ENCODE data around the gene CACNG5.

The CACNG5 gene

DNA sequence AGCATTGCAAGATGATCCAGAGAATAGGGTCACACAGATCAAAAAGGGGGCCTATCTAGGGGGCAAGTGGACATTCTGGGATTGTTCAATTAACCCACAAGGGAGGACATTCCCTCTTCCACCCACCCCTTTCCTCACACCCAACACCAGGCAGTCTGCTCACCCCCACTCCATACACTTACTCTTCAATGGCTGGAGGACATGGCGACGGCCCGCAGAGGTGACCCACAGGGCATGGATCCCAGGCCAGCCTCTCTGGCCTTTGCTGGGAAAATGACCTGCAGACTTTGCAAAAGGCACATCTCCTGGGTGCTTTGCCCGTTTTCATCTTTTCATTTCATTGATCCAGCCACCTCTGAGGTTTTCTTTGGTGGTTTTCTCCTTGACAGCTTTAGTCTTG is 1.7 kb upstream of the CACNG5 start:
- CTCF ChIA-PET = no interaction called here
- peaks cover 0 to 6% (median 4%) of the 10 kb centered on the region in 4 experiments for H3K4me1 ChIP-seq (ENCODE audit: control extremely low read depth in 1 of 4, control insufficient read depth in 4 of 4, insufficient read depth in 4 of 4, low read length in 3 of 4)

GRCh38 chr17:66834426-66834918 is 445 bp upstream of the CACNG5 start:
- H3K4me1 ChIP-seq (ENCODE audit: control extremely low read depth in 1 of 4, control insufficient read depth in 4 of 4, insufficient read depth in 4 of 4, low read length in 3 of 4) = peaks cover 0 to 5% (median 4%) of the 10 kb centered on the region in 4 experiments
- H3K4me3 ChIP-seq (ENCODE audit: control insufficient read depth in 1 of 7, extremely low read depth in 1 of 7, insufficient read depth in 4 of 7, low read depth in 2 of 7, low read length in 6 of 7) = no peak overlapping the region
- CTCF ChIA-PET = no interaction called here
- no peak for DNase-seq
- no peak overlapping the region for H3K27ac ChIP-seq (ENCODE audit: insufficient read depth in 1 of 2, low read depth in 1 of 2, low read length in 2 of 2, poor library complexity in 1 of 2, severe bottlenecking in 2 of 2)
- 33% methylated on average over 3 of the region's 7 CpGs for WGBS (ENCODE audit: insufficient coverage)
- H3K36me3 ChIP-seq (ENCODE audit: control insufficient read depth in 4 of 4, insufficient read depth in 4 of 4, low read length in 3 of 4) = no peaks in the 10 kb centered on the region
- POLR2A ChIA-PET = no interaction called here
- H3K9me3 ChIP-seq (ENCODE audit: control extremely low read depth in 1 of 5, control insufficient read depth in 4 of 5, insufficient read depth in 2 of 5, low read depth in 1 of 5, low read length in 4 of 5) = peaks cover 0 to 2% (median 0%) of the 10 kb centered on the region in 5 experiments
- H3K27me3 ChIP-seq (replicated peaks in 2 of 5; ENCODE audit: control insufficient read depth in 4 of 5, insufficient read depth in 5 of 5, low read length in 4 of 5) = peaks cover 0 to 91% (median 46%) of the 10 kb centered on the region in 5 experiments

More for the DNA sequence above, 1.7 kb upstream of the CACNG5 start:
- 93% methylated on average over 4 of the region's 4 CpGs for WGBS (ENCODE audit: insufficient coverage)
- H3K9me3 ChIP-seq (ENCODE audit: control extremely low read depth in 1 of 5, control insufficient read depth in 4 of 5, insufficient read depth in 2 of 5, low read depth in 1 of 5, low read length in 4 of 5) = peaks cover 0 to 2% (median 0%) of the 10 kb centered on the region in 5 experiments
- H3K27ac ChIP-seq (ENCODE audit: insufficient read depth in 1 of 2, low read depth in 1 of 2, low read length in 2 of 2, poor library complexity in 1 of 2, severe bottlenecking in 2 of 2) = no peak overlapping the region
- H3K4me3 ChIP-seq (ENCODE audit: control insufficient read depth in 1 of 7, extremely low read depth in 1 of 7, insufficient read depth in 4 of 7, low read depth in 2 of 7, low read length in 6 of 7) = no peak overlapping the region
- peaks cover 0 to 92% (median 46%) of the 10 kb centered on the region in 5 experiments for H3K27me3 ChIP-seq (replicated peaks in 2 of 5; ENCODE audit: control insufficient read depth in 4 of 5, insufficient read depth in 5 of 5, low read length in 4 of 5)
- POLR2A ChIA-PET = no interaction called here
- H3K36me3 ChIP-seq (ENCODE audit: control insufficient read depth in 4 of 4, insufficient read depth in 4 of 4, low read length in 3 of 4) = no peaks in the 10 kb centered on the region
- DNase-seq = no peak

DNA sequence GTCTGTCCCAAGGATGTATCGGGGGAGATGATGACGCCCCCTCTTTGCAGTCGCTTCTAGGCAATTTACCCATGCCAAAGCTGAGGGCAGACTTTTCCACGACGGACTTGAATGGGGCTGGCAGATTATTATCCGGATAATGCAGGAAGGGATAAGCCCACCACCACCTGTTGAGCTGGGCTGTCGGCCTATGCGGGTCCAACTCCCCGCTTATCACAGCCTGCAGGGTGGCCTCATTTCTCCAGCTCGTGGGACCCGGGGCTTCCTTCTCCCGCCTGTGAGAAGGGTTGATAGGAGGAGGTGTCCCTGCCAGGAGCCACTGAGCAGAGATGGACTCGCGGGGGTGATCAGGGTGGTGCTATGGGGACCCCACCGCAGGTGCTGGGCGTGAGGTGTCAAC is 559 bp downstream of the CACNG5 start:
- Histone ChIP-seq H3K27ac (ENCODE audit: insufficient read depth in 1 of 2, low read depth in 1 of 2, low read length in 2 of 2, poor library complexity in 1 of 2, severe bottlenecking in 2 of 2) (no peak overlapping the region), H3K9me3 (ENCODE audit: control extremely low read depth in 1 of 5, control insufficient read depth in 4 of 5, insufficient read depth in 2 of 5, low read depth in 1 of 5, low read length in 4 of 5) (no peaks in the 10 kb centered on the region), H3K4me3 (ENCODE audit: control insufficient read depth in 1 of 7, extremely low read depth in 1 of 7, insufficient read depth in 4 of 7, low read depth in 2 of 7, low read length in 6 of 7) (no peak overlapping the region), H3K27me3 (replicated peaks in 2 of 5; ENCODE audit: control insufficient read depth in 4 of 5, insufficient read depth in 5 of 5, low read length in 4 of 5) (peaks cover 0 to 96% (median 46%) of the 10 kb centered on the region in 5 experiments), H3K4me1 (ENCODE audit: control extremely low read depth in 1 of 4, control insufficient read depth in 4 of 4, insufficient read depth in 4 of 4, low read length in 3 of 4) (no peaks in the 10 kb centered on the region), H3K36me3 (ENCODE audit: control insufficient read depth in 4 of 4, insufficient read depth in 4 of 4, low read length in 3 of 4) (no peaks in the 10 kb centered on the region)
- whole genome bisulfite sequencing (ENCODE audit: insufficient coverage) = 44% methylated on average over 14 of the region's 16 CpGs
- ChIA-PET CTCF (no interaction called here), POLR2A (no interaction called here)
- no peak for DNase-seq

GRCh38 chr17:66836063-66837005 is 1.4 kb downstream of the CACNG5 start:
- ChIA-PET CTCF (no interaction called here), POLR2A (no interaction called here)
- Histone ChIP-seq H3K27me3 (replicated peaks in 2 of 5; ENCODE audit: control insufficient read depth in 4 of 5, insufficient read depth in 5 of 5, low read length in 4 of 5) (peaks cover 0 to 98% (median 44%) of the 10 kb centered on the region in 5 experiments), H3K36me3 (ENCODE audit: control insufficient read depth in 4 of 4, insufficient read depth in 4 of 4, low read length in 3 of 4) (no peaks in the 10 kb centered on the region), H3K27ac (ENCODE audit: insufficient read depth in 1 of 2, low read depth in 1 of 2, low read length in 2 of 2, poor library complexity in 1 of 2, severe bottlenecking in 2 of 2) (no peak overlapping the region), H3K4me3 (ENCODE audit: control insufficient read depth in 1 of 7, extremely low read depth in 1 of 7, insufficient read depth in 4 of 7, low read depth in 2 of 7, low read length in 6 of 7) (no peak overlapping the region), H3K4me1 (ENCODE audit: control extremely low read depth in 1 of 4, control insufficient read depth in 4 of 4, insufficient read depth in 4 of 4, low read length in 3 of 4) (no peaks in the 10 kb centered on the region), H3K9me3 (ENCODE audit: control extremely low read depth in 1 of 5, control insufficient read depth in 4 of 5, insufficient read depth in 2 of 5, low read depth in 1 of 5, low read length in 4 of 5) (no peaks in the 10 kb centered on the region)
- no peak for DNase-seq
- WGBS (ENCODE audit: insufficient coverage) = 84% methylated on average over 8 of the region's 11 CpGs

GRCh38 chr17:66837226-66837625 is 2.3 kb downstream of the CACNG5 start:
- Histone ChIP-seq H3K36me3 (ENCODE audit: control insufficient read depth in 4 of 4, insufficient read depth in 4 of 4, low read length in 3 of 4) (no peaks in the 10 kb centered on the region), H3K4me3 (ENCODE audit: control insufficient read depth in 1 of 7, extremely low read depth in 1 of 7, insufficient read depth in 4 of 7, low read depth in 2 of 7, low read length in 6 of 7) (no peak overlapping the region), H3K4me1 (ENCODE audit: control extremely low read depth in 1 of 4, control insufficient read depth in 4 of 4, insufficient read depth in 4 of 4, low read length in 3 of 4) (no peaks in the 10 kb centered on the region), H3K27me3 (replicated peaks in 2 of 5; ENCODE audit: control insufficient read depth in 4 of 5, insufficient read depth in 5 of 5, low read length in 4 of 5) (peaks cover 0 to 98% (median 43%) of the 10 kb centered on the region in 5 experiments), H3K9me3 (ENCODE audit: control extremely low read depth in 1 of 5, control insufficient read depth in 4 of 5, insufficient read depth in 2 of 5, low read depth in 1 of 5, low read length in 4 of 5) (no peaks in the 10 kb centered on the region), H3K27ac (ENCODE audit: insufficient read depth in 1 of 2, low read depth in 1 of 2, low read length in 2 of 2, poor library complexity in 1 of 2, severe bottlenecking in 2 of 2) (no peak overlapping the region)
- no peak for DNase-seq
- ChIA-PET POLR2A (no interaction called here), CTCF (no interaction called here)
- WGBS (ENCODE audit: insufficient coverage) = 92% methylated on average over 1 of the region's 1 CpG

- POLR2A ChIA-PET = no interaction called here
- no peaks in the 10 kb centered on the region for H3K4me1 ChIP-seq (ENCODE audit: control extremely low read depth in 1 of 4, control insufficient read depth in 4 of 4, insufficient read depth in 4 of 4, low read length in 3 of 4)
- no peak overlapping the region for H3K27ac ChIP-seq (ENCODE audit: insufficient read depth in 1 of 2, low read depth in 1 of 2, low read length in 2 of 2, poor library complexity in 1 of 2, severe bottlenecking in 2 of 2)
- no peak for DNase-seq
- no peak overlapping the region for H3K4me3 ChIP-seq (ENCODE audit: control insufficient read depth in 1 of 7, extremely low read depth in 1 of 7, insufficient read depth in 4 of 7, low read depth in 2 of 7, low read length in 6 of 7)
- H3K36me3 ChIP-seq (ENCODE audit: control insufficient read depth in 4 of 4, insufficient read depth in 4 of 4, low read length in 3 of 4) = no peaks in the 10 kb centered on the region
- WGBS (ENCODE audit: insufficient coverage) = 88% methylated on average over 5 of the region's 11 CpGs
- no peaks in the 10 kb centered on the region for H3K9me3 ChIP-seq (ENCODE audit: control extremely low read depth in 1 of 5, control insufficient read depth in 4 of 5, insufficient read depth in 2 of 5, low read depth in 1 of 5, low read length in 4 of 5)
- CTCF ChIA-PET = no interaction called here
- H3K27me3 ChIP-seq (replicated peaks in 2 of 5; ENCODE audit: control insufficient read depth in 4 of 5, insufficient read depth in 5 of 5, low read length in 4 of 5) = peaks cover 0 to 96% (median 41%) of the 10 kb centered on the region in 5 experiments
Observed at GRCh38 chr17:66837885-66838665, 3.2 kb downstream of the CACNG5 start.

- no peaks in the 10 kb centered on the region for H3K4me1 ChIP-seq (ENCODE audit: control extremely low read depth in 1 of 4, control insufficient read depth in 4 of 4, insufficient read depth in 4 of 4, low read length in 3 of 4)
- WGBS (ENCODE audit: insufficient coverage) = 92% methylated on average over 9 of the region's 9 CpGs
- H3K27me3 ChIP-seq (replicated peaks in 2 of 5; ENCODE audit: control insufficient read depth in 4 of 5, insufficient read depth in 5 of 5, low read length in 4 of 5) = peaks cover 0 to 94% (median 32%) of the 10 kb centered on the region in 5 experiments
- ChIA-PET POLR2A (no interaction called here), CTCF (no interaction called here)
- no peaks in the 10 kb centered on the region for H3K36me3 ChIP-seq (ENCODE audit: control insufficient read depth in 4 of 4, insufficient read depth in 4 of 4, low read length in 3 of 4)
- H3K27ac ChIP-seq (ENCODE audit: insufficient read depth in 1 of 2, low read depth in 1 of 2, low read length in 2 of 2, poor library complexity in 1 of 2, severe bottlenecking in 2 of 2) = no peak overlapping the region
- no peak for DNase-seq
- no peaks in the 10 kb centered on the region for H3K9me3 ChIP-seq (ENCODE audit: control extremely low read depth in 1 of 5, control insufficient read depth in 4 of 5, insufficient read depth in 2 of 5, low read depth in 1 of 5, low read length in 4 of 5)
- no peak overlapping the region for H3K4me3 ChIP-seq (ENCODE audit: control insufficient read depth in 1 of 7, extremely low read depth in 1 of 7, insufficient read depth in 4 of 7, low read depth in 2 of 7, low read length in 6 of 7)
Observed at GRCh38 chr17:66839616-66840015, 4.7 kb downstream of the CACNG5 start.
